Activated CD4-positive, alpha-beta T cell treated with anti-CD3 and anti-CD28 coated beads for 36 hours (primary cell): Measurements from ENCODE around the gene WNK1. TPM values are rescaled to one million over a fixed set of nuclear protein-coding genes. Genes with fewer than 3 reads are reported as not detected.

Experiments
- ATAC-seq: fragments of 200-7000 bp; cut with Tn5 transposase; one replicate; pipeline ENCODE4 v1.10.0; 2021; ENCODE audit warnings: mild to moderate bottlenecking, moderate library complexity
- CTCF ChIA-PET: fragments of 350-600 bp; sonication (Branson Sonifier 250); formaldehyde crosslinking; loops from one replicate; lab custom pipeline; 2021; ENCODE audit warnings: antibody characterized with exemption; lab: Charles Lee
- POLR2A ChIA-PET: fragments of 350-600 bp; sonication (Branson Sonifier 250); formaldehyde crosslinking; loops from one replicate; lab custom pipeline; 2021; ENCODE audit warnings: antibody characterized with exemption, inconsistent platforms; lab: Charles Lee
- DNase-seq: peaks from one replicate; pipeline ENCODE4 v3.0.0-alpha.2; 2020
- H3K27ac Mint-ChIP-seq: one replicate; pipeline ENCODE4 v1.8.0; 2021; ENCODE audit warnings: mixed read lengths
- H3K27me3 Mint-ChIP-seq: one replicate; pipeline ENCODE4 v1.8.0; 2021; ENCODE audit warnings: mixed read lengths
- H3K36me3 Mint-ChIP-seq: one replicate; pipeline ENCODE4 v1.8.0; 2021; ENCODE audit warnings: low read depth, mixed read lengths
- H3K4me1 Mint-ChIP-seq: one replicate; pipeline ENCODE4 v1.8.0; 2021; ENCODE audit warnings: mixed read lengths
- H3K4me3 Mint-ChIP-seq: one replicate; pipeline ENCODE4 v1.8.0; 2021; ENCODE audit warnings: mild to moderate bottlenecking, moderate library complexity, mixed read lengths
- H3K9me3 Mint-ChIP-seq: one replicate; pipeline ENCODE4 v1.8.0; 2021; ENCODE audit warnings: low read depth, mixed read lengths
- intact Hi-C, 2 experiments: fragments of 100-400 bp; cut with DNase I in 1 of 2; cut with micrococcal nuclease in 1 of 2; formaldehyde crosslinking; loops; one replicate each; pipeline versions ENCODE4 v1.14.2 to v1.15.1; 2022 to 2024; cut with DNase I, micrococcal nuclease
- total RNA-seq, 2 experiments: library from RNA; stranded (reverse); gene quantifications; one replicate each; pipeline ENCODE4 v1.2.3, GENCODE V29; 2021

WNK1 gene
- total RNA-seq, 2 experiments from 2014 or later = 127 to 147 TPM

GRCh38 chr12:795305-795704 is 42.9 kb downstream of the WNK1 start:
- ChIA-PET CTCF (interaction anchor here (0.8 to 1.5 kb wide), 6 partner anchors 15 to 808 kb away, joined by 3 to 5 read pairs (median 4); partner anchors contain the start of gene WNK1), POLR2A (interaction anchor here (1.0 to 1.4 kb wide), 2 partner anchors 41 to 52 kb away, joined by 3 read pairs; no protein-coding TSS in a partner anchor)
- peak overlapping the region; percentile 85 for H3K27ac Mint-ChIP-seq
- intact Hi-C loops = loop anchor here (1.0 to 5.0 kb wide), 13 partner anchors 15 to 297 kb away; no protein-coding TSS in a partner anchor
- peak; percentile 90 for ATAC-seq
- H3K4me1 Mint-ChIP-seq = peaks cover 84% of the 10 kb centered on the region
- H3K4me3 Mint-ChIP-seq = peak overlapping the region; percentile 56
- DNase-seq = peak; percentile 86
- H3K9me3 Mint-ChIP-seq = no peaks in the 10 kb centered on the region
- H3K27me3 Mint-ChIP-seq = no peaks in the 10 kb centered on the region
- peaks cover 29% of the 10 kb centered on the region for H3K36me3 Mint-ChIP-seq

GRCh38 chr12:800401-800800 is 48.0 kb downstream of the WNK1 start:
- ChIA-PET POLR2A (no interaction called here), CTCF (interaction anchor here (0.6 to 1.3 kb wide), 3 partner anchors 14 to 318 kb away, joined by 3 to 5 read pairs (median 3); no protein-coding TSS in a partner anchor)
- DNase-seq (no peak), ATAC-seq (no peak)
- Mint-ChIP-seq H3K27me3 (no peaks in the 10 kb centered on the region), H3K36me3 (peaks cover 14% of the 10 kb centered on the region), H3K4me3 (no peak overlapping the region), H3K4me1 (peaks cover 76% of the 10 kb centered on the region), H3K9me3 (no peaks in the 10 kb centered on the region), H3K27ac (no peak overlapping the region)
- intact Hi-C loops = no loop called here

GRCh38 chr12:802242-803120 is 50.1 kb downstream of the WNK1 start:
- ChIA-PET CTCF (interaction anchor here (1.0 to 1.3 kb wide), 2 partner anchors 8 to 25 kb away, joined by 3 to 5 read pairs; no protein-coding TSS in a partner anchor), POLR2A (no interaction called here)
- Mint-ChIP-seq H3K36me3 (peaks cover 11% of the 10 kb centered on the region), H3K4me3 (peak overlapping the region; percentile 7), H3K4me1 (peaks cover 74% of the 10 kb centered on the region), H3K27ac (peak overlapping the region; percentile 71), H3K27me3 (no peaks in the 10 kb centered on the region), H3K9me3 (no peaks in the 10 kb centered on the region)
- peak; percentile 53 for ATAC-seq
- no peak for DNase-seq
- intact Hi-C loops = no loop called here

- peaks cover 77% of the 10 kb centered on the region for H3K4me1 Mint-ChIP-seq
- DNase-seq = no peak
- intact Hi-C loops = no loop called here
- H3K27ac Mint-ChIP-seq = no peak overlapping the region
- no peak overlapping the region for H3K4me3 Mint-ChIP-seq
- H3K9me3 Mint-ChIP-seq = no peaks in the 10 kb centered on the region
- ChIA-PET POLR2A (no interaction called here), CTCF (interaction anchor here (1.6 to 2.7 kb wide), 2 partner anchors 9 to 53 kb away, joined by 5 to 10 read pairs; partner anchors contain the start of gene WNK1)
- H3K36me3 Mint-ChIP-seq = peaks cover 4% of the 10 kb centered on the region
- no peak for ATAC-seq
- H3K27me3 Mint-ChIP-seq = no peaks in the 10 kb centered on the region
These were observed 52.7 kb downstream of the WNK1 start for GRCh38 chr12:805022-805632.

- H3K9me3 Mint-ChIP-seq = no peaks in the 10 kb centered on the region
- H3K36me3 Mint-ChIP-seq = peaks cover 2% of the 10 kb centered on the region
- H3K4me3 Mint-ChIP-seq = no peak overlapping the region
- no peaks in the 10 kb centered on the region for H3K27me3 Mint-ChIP-seq
- CTCF ChIA-PET = interaction anchor here (0.7 to 2.7 kb wide), 8 partner anchors 8 to 128 kb away, joined by 3 to 10 read pairs (median 4); partner anchors contain the start of gene WNK1
- DNase-seq (no peak), ATAC-seq (no peak)
- H3K4me1 Mint-ChIP-seq = peaks cover 77% of the 10 kb centered on the region
- POLR2A ChIA-PET = no interaction called here
- peak overlapping the region; percentile 38 for H3K27ac Mint-ChIP-seq
- intact Hi-C loops = no loop called here
These were observed 53.9 kb downstream of the WNK1 start for GRCh38 chr12:806200-806791.

DNA sequence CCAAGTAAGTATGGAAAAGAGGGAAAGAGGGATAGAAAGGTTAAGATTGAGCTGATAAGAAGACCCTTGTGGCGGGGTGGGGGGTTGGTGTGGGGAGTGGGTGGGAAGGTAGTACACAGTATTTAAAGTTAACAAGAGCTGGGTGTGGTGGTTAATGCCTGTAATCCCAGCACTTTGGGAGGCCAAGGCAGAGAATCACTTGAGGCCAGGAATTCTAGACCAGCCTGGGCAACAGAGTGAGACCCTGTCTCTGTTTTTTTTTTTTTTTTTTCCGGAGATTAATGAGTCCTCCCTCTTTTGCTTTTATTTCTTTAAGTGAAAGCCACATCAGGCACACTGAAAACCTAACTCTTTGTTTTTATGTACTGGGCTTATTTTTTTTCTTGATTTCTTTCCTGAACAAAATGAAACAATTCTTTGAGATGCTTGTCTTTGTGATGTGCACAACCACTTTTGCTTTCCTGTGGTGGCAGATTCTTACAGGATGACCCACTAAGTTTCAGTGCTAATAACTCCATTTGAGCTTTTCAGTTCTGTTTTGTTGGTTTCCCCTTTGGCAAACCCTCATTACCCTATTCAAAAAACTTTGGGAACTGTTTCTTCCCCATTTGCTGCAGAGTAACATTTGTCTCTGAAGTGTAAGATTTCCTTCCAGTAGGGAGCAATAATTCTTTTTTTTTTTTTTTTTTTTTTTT is 54.8 kb downstream of the WNK1 start:
- Mint-ChIP-seq H3K36me3 (peaks cover 2% of the 10 kb centered on the region), H3K27ac (peak overlapping the region; percentile 38), H3K27me3 (no peaks in the 10 kb centered on the region), H3K9me3 (no peaks in the 10 kb centered on the region), H3K4me1 (peaks cover 77% of the 10 kb centered on the region), H3K4me3 (peak overlapping the region; percentile 23)
- ATAC-seq (no peak), DNase-seq (no peak)
- intact Hi-C loops = no loop called here
- ChIA-PET POLR2A (interaction anchor here (0.6 kb wide), 1 partner anchor 25 kb away, joined by 6 read pairs; no protein-coding TSS in a partner anchor), CTCF (interaction anchor here (1.1 to 2.6 kb wide), 7 partner anchors 10 to 237 kb away, joined by 3 to 8 read pairs (median 4); partner anchors contain the start of gene WNK1)

DNA sequence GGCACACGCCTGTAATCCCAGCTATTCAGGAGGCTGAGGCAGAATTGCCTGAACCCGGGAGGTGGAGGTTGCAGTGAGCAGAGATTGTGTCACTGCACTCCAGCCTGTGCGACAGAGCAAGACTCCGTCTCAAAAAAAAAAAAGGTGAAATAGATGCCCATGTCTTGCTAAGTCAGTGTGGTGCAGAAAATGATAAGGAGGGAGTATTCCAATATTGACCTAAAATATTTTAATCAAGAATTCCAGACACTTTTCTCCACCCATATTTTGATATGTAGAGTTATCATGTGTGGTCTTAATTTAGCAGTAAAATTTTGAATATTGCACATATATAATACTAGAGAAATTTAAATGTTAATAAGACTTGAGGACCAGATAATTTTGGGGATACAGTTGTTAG is 57.7 kb downstream of the WNK1 start:
- Mint-ChIP-seq H3K4me3 (peak overlapping the region; percentile 32), H3K9me3 (no peaks in the 10 kb centered on the region), H3K36me3 (peaks cover 20% of the 10 kb centered on the region), H3K4me1 (peaks cover 73% of the 10 kb centered on the region), H3K27me3 (no peaks in the 10 kb centered on the region), H3K27ac (peak overlapping the region; percentile 55)
- DNase-seq = no peak
- ATAC-seq = no peak
- CTCF ChIA-PET = interaction anchor here (0.6 to 7.7 kb wide), 11 partner anchors 8 to 283 kb away, joined by 3 to 102 read pairs (median 3); partner anchors contain the start of genes RAD52 and WNK1
- intact Hi-C loops = loop anchor here (1.0 to 5.0 kb wide), 8 partner anchors 15 to 782 kb away; partner anchors contain the start of gene FBXL14 (in 1 of the 2)
- POLR2A ChIA-PET = interaction anchor here (0.6 to 1.1 kb wide), 3 partner anchors 55 to 266 kb away, joined by 3 to 8 read pairs (median 4); partner anchors contain the start of gene WNK1

DNA sequence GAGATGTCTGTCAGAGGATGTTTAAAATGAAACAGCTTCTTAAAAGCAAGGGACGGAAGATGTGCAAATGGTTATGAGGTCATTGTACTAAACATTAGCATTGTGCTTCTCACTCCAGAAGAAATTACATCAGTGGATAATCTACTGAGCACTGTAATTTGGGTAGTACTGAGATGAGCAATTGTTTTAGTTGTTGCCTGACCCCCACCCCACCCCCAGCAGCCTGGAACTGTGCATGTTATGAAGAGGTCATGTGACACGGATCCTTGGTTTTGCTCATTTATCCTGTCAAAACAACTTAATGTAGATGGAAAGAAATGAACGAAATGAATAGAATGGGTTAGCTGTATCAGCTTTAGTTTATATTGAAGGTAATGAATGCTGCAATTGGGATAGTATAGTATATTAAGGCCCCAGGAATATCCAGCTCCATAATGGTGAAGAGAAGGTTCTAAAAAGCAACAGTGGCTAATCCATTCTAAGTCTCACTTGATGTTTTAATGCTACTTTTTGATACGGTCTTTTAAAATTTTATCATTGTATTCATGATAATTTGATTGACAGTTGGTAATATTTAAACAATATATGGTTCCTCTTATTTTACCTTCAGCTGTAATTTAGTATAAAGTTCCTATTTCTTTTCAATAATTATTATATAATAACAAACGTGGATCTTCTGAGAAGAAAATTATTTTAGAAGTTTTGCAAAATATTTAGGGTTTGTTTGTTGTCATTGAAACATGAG is 58.5 kb downstream of the WNK1 start:
- H3K4me3 Mint-ChIP-seq = peak overlapping the region; percentile 32
- H3K4me1 Mint-ChIP-seq = peaks cover 68% of the 10 kb centered on the region
- ChIA-PET POLR2A (interaction anchor here (0.8 to 1.1 kb wide), 2 partner anchors 56 to 58 kb away, joined by 3 to 4 read pairs; partner anchors contain the start of gene WNK1), CTCF (interaction anchor here (0.8 to 7.7 kb wide), 21 partner anchors 9 to 282 kb away, joined by 3 to 102 read pairs (median 3); partner anchors contain the start of genes RAD52 and WNK1)
- peaks cover 20% of the 10 kb centered on the region for H3K36me3 Mint-ChIP-seq
- peak overlapping the region; percentile 78 for H3K27ac Mint-ChIP-seq
- intact Hi-C loops = loop anchor here (1.0 to 5.0 kb wide), 8 partner anchors 16 to 781 kb away; partner anchors contain the start of gene FBXL14 (in 1 of the 2)
- H3K9me3 Mint-ChIP-seq = no peaks in the 10 kb centered on the region
- peak; percentile 84 for DNase-seq
- H3K27me3 Mint-ChIP-seq = no peaks in the 10 kb centered on the region
- ATAC-seq = peak; percentile 95

GRCh38 chr12:812950-813349 is 60.6 kb downstream of the WNK1 start:
- ChIA-PET POLR2A (no interaction called here), CTCF (interaction anchor here (1.1 to 7.7 kb wide), 9 partner anchors 7 to 243 kb away, joined by 3 to 102 read pairs (median 30); partner anchors contain the start of gene WNK1)
- DNase-seq = no peak
- Mint-ChIP-seq H3K9me3 (no peaks in the 10 kb centered on the region), H3K27ac (no peak overlapping the region), H3K4me3 (no peak overlapping the region), H3K4me1 (peaks cover 63% of the 10 kb centered on the region), H3K27me3 (no peaks in the 10 kb centered on the region), H3K36me3 (peaks cover 27% of the 10 kb centered on the region)
- ATAC-seq = no peak
- intact Hi-C loops = loop anchor here (1.0 to 5.0 kb wide), 5 partner anchors 61 to 779 kb away; partner anchors contain the start of genes FBXL14 (in 1 of the 2) and WNK1 (in 1 of the 2)
